Kasumi-1 (cell line): Measurements from ENCODE around the gene RNF4.
A peak's percentile ranks its signal among the peaks of the same experiment; 100 is the strongest.
"Not testable (repeated sequence)": the region's sequence is repeated elsewhere in the genome, so short reads cannot be mapped to it uniquely, and the experiment has no call there.

Experiments
- DNase-seq, 2 experiments: peaks; one replicate each; lab custom pipeline; 2025; lab: John Stamatoyannopoulos, UW

RNF4 gene, protein sequence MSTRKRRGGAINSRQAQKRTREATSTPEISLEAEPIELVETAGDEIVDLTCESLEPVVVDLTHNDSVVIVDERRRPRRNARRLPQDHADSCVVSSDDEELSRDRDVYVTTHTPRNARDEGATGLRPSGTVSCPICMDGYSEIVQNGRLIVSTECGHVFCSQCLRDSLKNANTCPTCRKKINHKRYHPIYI

DNA sequence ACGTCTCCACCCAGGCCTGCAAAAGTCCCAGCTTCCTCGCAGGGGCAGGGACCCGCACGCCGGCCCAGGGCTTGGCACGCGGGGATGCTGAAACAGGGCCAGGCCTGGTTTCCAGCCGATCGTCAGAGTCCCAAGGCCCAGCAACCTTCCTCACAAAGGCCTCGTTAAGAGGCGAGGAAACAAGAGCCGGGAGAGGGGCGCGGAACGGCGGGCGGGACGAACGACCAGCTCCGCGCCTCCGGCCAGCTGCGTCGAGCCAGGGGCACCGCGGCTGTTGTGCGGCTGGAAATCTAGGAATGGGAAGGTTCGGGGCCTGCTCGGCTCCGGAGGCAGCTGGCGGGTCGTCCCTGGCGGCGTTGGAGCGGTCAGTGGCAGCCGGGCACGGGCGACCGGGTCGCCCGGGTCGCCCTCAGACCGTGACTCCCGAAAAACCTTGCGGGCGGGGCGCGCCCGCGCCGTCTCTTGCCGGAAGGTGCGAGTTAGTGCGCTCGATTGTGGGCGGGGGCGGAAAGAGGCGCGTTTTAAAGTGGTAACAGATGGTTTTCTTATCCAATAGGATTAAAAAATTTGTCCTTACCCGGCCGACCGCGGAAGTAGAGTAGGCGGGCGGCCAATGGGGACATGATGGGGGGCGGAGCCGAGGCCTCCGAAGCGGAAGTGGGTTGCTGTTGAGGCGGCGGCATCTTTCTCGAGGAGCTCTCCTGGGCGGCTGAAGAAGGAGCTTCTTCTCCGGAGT, at the start of gene RNF4:
Gene RNF4 (plus strand): TSS at position 651 of the 736 bp plus-strand sequence. CDS start 21,388 bp downstream, outside the sequence.
- peak; percentile 97 to 98 for DNase-seq

DNA sequence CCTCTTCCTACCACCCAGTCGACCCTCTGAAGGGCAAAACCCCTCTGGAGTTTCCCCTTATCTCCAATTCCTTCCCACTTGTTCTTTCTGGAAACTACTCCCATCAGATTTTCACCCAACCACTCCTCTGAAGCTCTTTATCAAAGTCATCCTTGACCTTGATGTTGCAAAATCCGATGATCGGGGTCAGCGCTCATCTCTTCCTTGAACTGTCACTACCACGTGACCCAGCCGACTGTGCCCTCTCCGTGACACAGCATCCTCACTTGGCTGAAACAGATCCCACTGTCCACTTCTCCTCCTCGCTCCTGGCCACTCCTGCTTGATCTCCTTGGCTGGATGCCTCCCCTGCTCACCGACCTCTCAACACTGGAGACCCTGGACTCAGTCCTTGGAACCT, 49.1 kb upstream of the RNF4 start:
- DNase-seq = no peak

GRCh38 chr4:2421928-2422327, 47.0 kb upstream of the RNF4 start:
- DNase-seq = no peak

DNA sequence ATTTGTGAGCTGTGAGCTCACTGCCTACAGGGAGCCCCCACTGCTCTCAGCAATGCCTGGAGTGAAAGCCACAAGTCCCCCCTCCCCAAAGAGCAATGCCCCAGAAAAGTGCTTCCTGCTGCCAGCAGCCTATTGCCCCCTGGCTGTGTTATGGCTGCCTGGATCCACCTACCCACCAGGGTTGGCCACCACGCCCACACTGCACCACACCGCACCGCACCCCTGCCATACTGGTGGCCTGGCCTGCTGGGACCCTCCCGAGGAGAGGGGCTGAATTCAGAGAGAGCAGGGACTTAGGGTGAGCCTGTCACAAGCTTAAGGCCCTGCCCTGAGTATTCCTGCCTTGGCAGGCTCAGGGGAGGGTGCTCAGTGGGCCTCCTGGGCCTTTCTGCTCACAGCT, 45.8 kb upstream of the RNF4 start:
- no peak for DNase-seq

DNA sequence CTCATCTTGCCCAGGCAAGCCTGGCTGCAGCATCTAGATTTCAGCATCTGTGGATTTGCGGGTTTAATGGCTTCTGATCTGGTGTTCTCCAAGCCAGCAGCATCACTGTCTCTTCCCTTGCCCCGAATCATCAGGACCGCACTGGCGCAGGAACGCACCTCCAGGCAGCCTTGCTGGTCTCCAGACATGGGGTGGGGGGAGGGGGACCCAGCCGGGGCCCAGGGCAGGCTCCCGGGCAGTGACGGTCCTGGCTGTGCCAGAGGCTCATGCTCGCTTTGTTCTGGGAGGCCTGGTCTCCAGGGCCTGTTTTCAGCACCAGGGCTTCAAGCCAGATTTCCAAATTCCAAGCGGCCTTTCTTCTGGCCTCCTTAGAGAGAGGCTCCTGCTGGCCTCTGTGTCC, 45.2 kb upstream of the RNF4 start:
- no peak for DNase-seq

- no peak for DNase-seq
Observed at GRCh38 chr4:2424581-2424980, 44.3 kb upstream of the RNF4 start.

DNA sequence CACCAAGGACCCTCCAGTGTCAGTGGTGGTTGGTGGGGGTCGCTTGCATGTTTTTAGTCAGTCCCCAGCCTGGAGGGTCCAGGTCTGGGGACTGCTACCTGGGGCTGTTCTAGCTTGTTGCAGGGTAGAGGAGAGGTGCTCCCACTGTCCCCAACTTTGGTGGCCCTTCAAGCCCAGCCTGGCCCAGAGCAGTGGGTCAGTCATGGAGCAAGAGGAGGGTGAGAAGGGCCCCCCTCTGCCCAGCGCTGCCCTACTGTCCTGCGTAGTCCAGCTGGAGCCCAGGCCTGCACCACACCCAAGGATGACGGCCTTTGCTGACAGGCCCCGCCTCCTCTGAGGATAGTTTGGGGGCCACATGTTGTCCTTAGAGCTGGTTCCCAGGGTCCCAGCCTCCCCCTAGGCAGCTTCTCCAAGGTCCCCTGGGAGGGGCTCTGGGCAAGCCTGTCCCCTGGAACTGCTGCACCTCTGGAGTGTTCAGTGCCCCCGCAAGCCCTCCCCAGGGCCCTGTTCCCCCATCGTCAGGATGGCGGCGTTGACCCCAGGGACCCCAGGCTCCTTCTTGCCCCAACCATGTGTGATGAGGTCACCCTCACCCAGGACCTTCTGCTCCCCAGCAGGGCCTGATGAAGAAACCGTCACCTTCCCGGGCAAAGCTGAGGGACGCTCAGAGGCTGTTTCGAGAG, 43.4 kb upstream of the RNF4 start:
- DNase-seq = no peak

- no peak for DNase-seq
Observed at GRCh38 chr4:2426069-2426397, 42.9 kb upstream of the RNF4 start.

DNA sequence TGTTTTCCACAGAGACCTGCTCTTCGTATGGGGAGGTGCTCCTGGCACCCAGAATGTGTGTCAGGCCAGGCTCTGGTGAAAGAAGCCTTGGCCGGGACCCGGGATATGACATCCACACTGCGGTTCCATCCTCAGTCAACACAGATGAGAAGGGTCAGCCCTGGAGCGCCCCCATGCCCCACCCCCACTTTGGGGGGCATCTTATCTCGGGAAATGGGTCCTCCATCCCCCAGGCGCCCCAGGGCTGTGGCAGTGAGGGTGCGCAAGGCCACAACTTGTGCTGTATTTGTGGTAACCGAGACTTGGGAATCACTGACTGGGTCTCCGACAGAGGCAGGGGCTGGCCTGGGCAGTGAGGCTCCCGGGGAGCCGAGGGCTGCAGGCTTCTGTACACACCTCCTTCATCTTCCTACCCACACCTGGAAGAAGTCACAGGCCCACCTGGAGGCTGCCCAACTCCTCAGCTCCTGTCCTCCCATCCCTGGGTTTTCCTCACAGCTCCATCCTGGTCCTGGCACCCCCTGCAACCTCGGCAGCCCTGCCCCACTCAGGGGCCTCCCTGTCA, 42.1 kb upstream of the RNF4 start:
- no peak for DNase-seq

DNA sequence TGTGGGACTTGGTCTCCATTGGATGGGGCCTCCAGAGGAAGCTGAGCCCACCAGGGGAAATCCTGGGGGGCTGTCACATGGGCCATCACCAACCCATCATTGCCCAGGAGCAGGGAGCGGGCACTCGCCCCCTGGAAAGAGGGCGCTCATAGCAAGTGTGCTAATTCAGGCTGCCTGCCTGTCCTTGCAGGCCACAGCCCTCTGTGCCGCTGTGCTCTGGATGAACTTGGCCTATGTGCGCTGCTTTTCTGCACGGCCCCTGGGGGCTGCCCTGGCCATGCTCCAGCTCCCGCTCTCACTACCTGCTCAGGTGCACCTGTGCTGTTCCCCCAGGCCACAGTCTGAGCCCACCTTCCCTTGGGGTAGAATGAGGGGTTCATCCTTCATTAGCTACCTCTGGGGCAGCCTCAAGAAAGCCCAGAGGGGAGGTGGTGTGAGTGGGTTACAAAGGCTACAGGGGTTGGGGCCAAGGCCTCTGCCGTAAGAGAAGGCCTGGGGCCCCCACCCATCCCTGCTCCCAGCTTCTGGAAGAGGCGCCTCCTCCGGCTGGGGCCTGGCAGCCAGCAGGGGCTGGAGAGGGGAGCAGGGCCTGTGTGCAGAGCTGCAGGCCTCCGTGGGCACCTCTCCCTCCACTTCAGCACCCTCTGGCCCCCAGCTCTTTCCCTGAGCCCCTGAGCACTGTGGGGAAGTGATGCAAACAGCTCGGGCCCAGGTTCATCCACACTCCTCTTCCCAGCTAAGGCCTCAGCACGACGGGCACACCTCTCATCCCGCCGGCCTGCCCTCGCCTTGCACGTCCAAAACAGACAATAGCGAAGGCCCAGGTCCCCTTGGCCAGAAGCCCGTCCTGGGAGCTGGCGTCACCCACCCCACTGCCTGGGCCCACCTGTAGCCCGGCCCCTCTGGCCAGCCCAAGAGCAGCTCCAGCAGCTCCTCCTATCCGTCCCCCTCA, 41.2 kb upstream of the RNF4 start:
- DNase-seq = no peak

DNA sequence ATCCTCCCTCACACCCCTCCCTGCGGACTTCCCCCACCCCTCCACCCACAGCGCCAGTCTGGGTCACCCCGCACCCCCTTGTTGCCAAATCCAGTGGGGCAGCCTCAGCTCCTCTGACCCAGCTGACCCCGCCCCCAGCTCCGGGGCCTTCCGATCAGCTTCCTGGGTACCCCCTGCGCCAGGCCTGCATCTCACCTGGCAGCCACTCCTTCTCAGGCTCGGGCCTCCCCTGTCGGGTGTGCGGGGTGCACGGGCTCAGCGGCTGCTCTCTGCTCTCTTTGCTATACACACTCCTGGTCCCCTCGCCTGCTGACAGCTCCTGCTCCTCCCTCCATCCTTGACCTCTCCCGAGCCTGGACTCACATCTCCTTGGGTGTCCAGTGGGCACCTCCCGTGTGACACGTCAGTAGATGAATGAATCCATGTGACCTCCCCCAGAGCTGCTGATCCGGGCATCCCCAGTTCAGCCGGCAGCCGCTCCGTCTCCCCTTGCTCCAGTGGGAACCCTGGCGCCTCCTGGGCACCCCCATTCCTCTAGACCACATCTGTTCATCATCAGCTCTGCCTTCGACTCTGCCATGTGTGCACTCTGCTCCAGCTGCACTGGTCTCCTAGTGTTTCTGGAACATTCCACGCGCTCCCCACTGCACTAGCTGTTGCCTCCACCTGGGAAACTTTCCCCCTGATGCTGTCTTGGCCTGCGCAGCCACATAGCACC, 40.3 kb upstream of the RNF4 start:
- no peak for DNase-seq

DNA sequence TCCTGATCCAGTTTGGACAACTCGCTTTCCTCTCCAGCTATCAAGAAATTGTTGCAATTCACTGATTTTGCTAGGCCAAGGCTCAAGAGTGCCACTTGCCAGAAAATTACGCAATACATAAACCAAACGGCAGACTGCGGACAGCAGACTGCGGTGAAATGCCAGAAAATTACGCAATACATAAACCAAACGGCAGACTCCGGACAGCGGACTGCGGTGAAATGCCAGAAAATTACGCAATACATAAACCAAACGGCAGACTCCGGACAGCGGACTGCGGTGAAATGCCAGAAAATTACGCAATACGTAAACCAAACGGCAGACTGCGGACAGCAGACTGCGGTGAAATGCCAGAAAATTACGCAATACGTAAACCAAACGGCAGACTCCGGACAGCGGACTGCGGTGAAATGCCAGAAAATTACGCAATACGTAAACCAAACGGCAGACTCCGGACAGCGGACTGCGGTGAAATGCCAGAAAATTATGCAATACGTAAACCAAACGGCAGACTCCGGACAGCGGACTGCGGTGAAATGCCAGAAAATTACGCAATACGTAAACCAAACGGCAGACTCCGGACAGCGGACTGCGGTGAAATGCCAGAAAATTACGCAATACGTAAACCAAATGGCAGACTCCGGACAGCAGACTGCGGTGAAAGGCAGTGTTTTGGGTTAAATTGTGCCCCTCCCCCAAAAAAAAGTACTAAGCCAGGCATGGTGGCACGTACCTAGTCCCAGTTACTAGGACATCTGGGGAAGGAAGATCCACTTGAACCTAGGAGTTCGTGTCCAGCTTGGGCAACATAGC, 38.8 kb upstream of the RNF4 start:
- not testable (repeated sequence) for DNase-seq

- no peak for DNase-seq
Observed at GRCh38 chr4:2432004-2432403, 36.9 kb upstream of the RNF4 start.

- no peak for DNase-seq
Observed at GRCh38 chr4:2432991-2433530, 35.8 kb upstream of the RNF4 start.

DNA sequence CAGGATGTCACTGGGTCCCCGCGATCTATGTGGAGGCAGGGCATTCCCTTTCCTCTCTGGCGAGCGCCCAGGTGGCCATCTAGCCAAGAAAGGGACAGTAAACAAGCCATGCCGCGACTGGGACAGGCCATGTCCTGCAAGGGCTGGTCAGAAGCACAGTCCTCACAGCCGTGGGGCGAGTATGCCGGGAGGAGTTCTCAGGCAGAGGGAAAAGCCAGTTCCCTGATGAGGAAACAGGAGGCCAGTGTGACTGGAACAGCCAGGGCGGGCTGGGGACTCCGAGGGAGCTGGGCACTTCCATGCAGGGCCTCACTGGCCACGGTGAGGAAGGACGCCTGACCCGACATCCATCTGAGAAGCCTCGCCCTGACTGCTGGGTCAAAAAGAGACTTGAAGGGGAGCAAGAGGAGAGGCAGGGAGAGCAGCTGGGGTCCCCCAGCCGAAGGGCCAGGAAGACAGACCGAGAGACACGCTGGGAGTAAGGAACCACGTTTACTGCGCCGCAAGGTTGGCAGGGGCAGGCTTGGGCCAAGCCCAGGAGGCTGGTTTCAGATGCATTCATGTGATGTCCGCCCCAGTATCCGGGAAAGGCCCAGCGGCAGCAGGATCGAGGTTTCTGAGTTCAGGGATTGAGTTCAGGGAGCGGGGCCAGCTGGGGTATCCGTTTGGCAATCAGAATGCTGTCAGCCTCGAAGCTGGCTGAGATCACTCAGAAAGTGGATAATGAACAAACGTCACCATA, 35.1 kb upstream of the RNF4 start:
- DNase-seq = no peak

DNA sequence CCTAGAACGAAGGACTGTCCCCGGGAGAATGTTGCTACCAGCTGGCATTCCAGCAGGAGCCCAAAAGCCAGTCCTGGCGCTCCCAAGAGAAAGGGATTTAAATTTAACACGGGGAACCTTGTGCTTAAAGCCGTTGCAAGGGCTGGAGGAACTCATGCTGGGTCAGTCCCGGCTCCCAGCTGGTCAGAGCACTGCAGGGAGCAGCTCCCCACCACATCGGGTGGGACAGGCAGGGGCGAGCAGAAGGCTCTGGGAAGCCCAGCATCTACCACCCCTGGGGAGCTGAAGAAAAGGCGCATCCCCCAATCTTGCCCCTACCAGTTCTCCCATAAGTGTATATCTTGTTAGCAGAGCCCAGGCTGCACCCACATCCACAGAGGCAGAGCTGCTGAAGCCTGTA, 34.5 kb upstream of the RNF4 start:
- DNase-seq = no peak

- DNase-seq = no peak
Observed at GRCh38 chr4:2436301-2436700, 32.6 kb upstream of the RNF4 start.

GRCh38 chr4:2436761-2437474, 32.0 kb upstream of the RNF4 start:
- DNase-seq = no peak
